ENCODE results near the gene NOB1. TPM values are rescaled to one million over a fixed set of nuclear protein-coding genes. Genes with fewer than 3 reads are reported as not detected.
A peak's percentile ranks its signal among the peaks of the same experiment; 100 is the strongest.

NOB1 gene
- total RNA-seq, 1 experiment from 2014 or later, result 172 TPM

- Histone ChIP-seq H3K27me3 (ENCODE audit: insufficient read depth, low read length) (no peaks in the 10 kb centered on the region), H3K9me3 (ENCODE audit: control insufficient read depth in 1 of 2, insufficient read depth in 1 of 2, low read depth in 1 of 2, low read length in 2 of 2) (no peaks in the 10 kb centered on the region), H3K27ac (ENCODE audit: low read depth, low read length) (no peak overlapping the region), H4K20me1 (ENCODE audit: insufficient read depth) (no peaks in the 10 kb centered on the region), H3K9me2 (ENCODE audit: insufficient read depth) (no peaks in the 10 kb centered on the region), H3K9ac (ENCODE audit: low read length) (no peak overlapping the region), H3K36me3 (ENCODE audit: control insufficient read depth in 1 of 2, insufficient read depth in 2 of 2, low read length in 2 of 2) (peaks cover 31 to 43% of the 10 kb centered on the region in 2 experiments; a peak in 3 of 4 replicates), H2AFZ (ENCODE audit: low read depth, low read length, poor library complexity, severe bottlenecking) (no peak overlapping the region), H3K79me2 (ENCODE audit: insufficient read depth, low read length) (peaks cover 49% of the 10 kb centered on the region), H3K4me2 (ENCODE audit: low read length) (no peak overlapping the region), H3K4me3 (replicated peaks in 1 of 2; ENCODE audit: low read depth in 1 of 2, low read length in 2 of 2) (no peak overlapping the region), H3K4me1 (ENCODE audit: control insufficient read depth in 1 of 2, insufficient read depth in 2 of 2, low read length in 2 of 2) (peaks cover 0 to 20% of the 10 kb centered on the region in 2 experiments; a peak in 3 of 4 replicates)
- DNase-seq (ENCODE audit: low read depth, low spot score) (no peak), ATAC-seq (no peak)
- CTCF ChIA-PET, result no interaction called here
- RAD21 ChIA-PET (ENCODE audit: low non-redundant PET in 1 of 2, low total read pairs in 2 of 2, uncharacterized antibody in 2 of 2, unreplicated experiment in 2 of 2), result no interaction called here
- no TSS peak for BruUV-seq (replicated peaks)
- no peak for TF ChIP-seq ELF1 (IDR thresholded peaks at IDR 0.05; ENCODE audit: borderline replicate concordance, low read depth)
- TF ChIP-seq POLR2AphosphoS5 (IDR thresholded peaks at IDR 0.05; ENCODE audit: low read depth, low read length), result peak; percentile 26; the same call in 1 of the 2 replicates
- intact Hi-C loops (cut with micrococcal nuclease), result no loop called here
- POLR2A ChIA-PET, result no interaction called here
These were observed 36.5 kb downstream of the NOB1 start for GRCh38 chr16:69718111-69718764.

- no peak overlapping the region for H2AFZ ChIP-seq (ENCODE audit: low read depth, low read length, poor library complexity, severe bottlenecking)
- H3K9ac ChIP-seq (ENCODE audit: low read length), result no peak overlapping the region
- no peaks in the 10 kb centered on the region for H3K27me3 ChIP-seq (ENCODE audit: insufficient read depth, low read length)
- H3K4me2 ChIP-seq (ENCODE audit: low read length), result no peak overlapping the region
- CTCF ChIA-PET, result no interaction called here
- no peak overlapping the region for H3K27ac ChIP-seq (ENCODE audit: low read depth, low read length)
- H3K4me1 ChIP-seq (ENCODE audit: control insufficient read depth in 1 of 2, insufficient read depth in 2 of 2, low read length in 2 of 2), result peaks cover 11 to 21% of the 10 kb centered on the region in 2 experiments
- H3K4me3 ChIP-seq (replicated peaks in 1 of 2; ENCODE audit: low read depth in 1 of 2, low read length in 2 of 2), result no peak overlapping the region
- RAD21 ChIA-PET (ENCODE audit: low non-redundant PET in 1 of 2, low total read pairs in 2 of 2, uncharacterized antibody in 2 of 2, unreplicated experiment in 2 of 2), result no interaction called here
- intact Hi-C loops (cut with micrococcal nuclease), result no loop called here
- peaks cover 42% of the 10 kb centered on the region for H3K79me2 ChIP-seq (ENCODE audit: insufficient read depth, low read length)
- DNase-seq (ENCODE audit: low read depth, low spot score) (no peak), ATAC-seq (no peak)
- H3K36me3 ChIP-seq (ENCODE audit: control insufficient read depth in 1 of 2, insufficient read depth in 2 of 2, low read length in 2 of 2), result peaks cover 37 to 49% of the 10 kb centered on the region in 2 experiments; a peak in 3 of 4 replicates
- H4K20me1 ChIP-seq (ENCODE audit: insufficient read depth), result no peaks in the 10 kb centered on the region
- no peaks in the 10 kb centered on the region for H3K9me2 ChIP-seq (ENCODE audit: insufficient read depth)
- BruUV-seq (replicated peaks), result no TSS peak
- POLR2A ChIA-PET, result interaction anchor here (0.7 to 1.3 kb wide), 2 partner anchors 9 to 313 kb away, joined by 3 read pairs; partner anchors contain the start of gene NQO1
- TF ChIP-seq YY1 (IDR thresholded peaks at IDR 0.05; ENCODE audit: extremely low read depth, insufficient replicate concordance, low read depth, low read length) (no peak), ZBTB33 (IDR thresholded peaks at IDR 0.05; ENCODE audit: extremely low read depth, insufficient replicate concordance, low read length) (no peak), ZNF274 (IDR thresholded peaks at IDR 0.05; ENCODE audit: low read depth, low read length) (no peak)
- no peaks in the 10 kb centered on the region for H3K9me3 ChIP-seq (ENCODE audit: control insufficient read depth in 1 of 2, insufficient read depth in 1 of 2, low read depth in 1 of 2, low read length in 2 of 2)
These were observed 37.7 kb downstream of the NOB1 start for GRCh38 chr16:69717066-69717465.
